GM12878 (cell line): ENCODE measurements around the gene MANBA. TPM values are rescaled to one million over a fixed set of nuclear protein-coding genes. Genes with fewer than 3 reads are reported as not detected.

ENCODE experiments used
- ESRRA ChIP-seq: IDR thresholded peaks from 2 replicates; pipeline ENCODE4 v1.6.1; 2012; ENCODE audit warnings: mild to moderate bottlenecking, low read length, improper control_type of control experiment
- GABPA ChIP-seq: IDR thresholded peaks from 2 replicates; pipeline ENCODE4 v1.6.1; 2014; ENCODE audit warnings: antibody characterized with exemption, low read depth, mild to moderate bottlenecking, inconsistent platforms
- KAT2A ChIP-seq: conservative IDR thresholded peaks from 2 replicates; pipeline ENCODE4 v1.6.1; 2011; ENCODE audit warnings: low read depth, low read length; ENCODE audit not compliant: control insufficient read depth
- MEF2B ChIP-seq: fragments of 450-650 bp; IDR thresholded peaks from 2 replicates; pipeline ENCODE4 v1.6.1; 2018; ENCODE audit warnings: mild to moderate bottlenecking, moderate library complexity; ENCODE audit not compliant: partially characterized antibody, poor library complexity, severe bottlenecking
- RFX5 ChIP-seq: IDR thresholded peaks from 2 replicates; pipeline ENCODE4 v1.6.1; 2011; ENCODE audit warnings: low read depth, low read length, improper control_type of control experiment
- TAF1 ChIP-seq: IDR thresholded peaks from 2 replicates; pipeline ENCODE4 v1.6.1; 2011; ENCODE audit warnings: mild to moderate bottlenecking, low read depth, low read length, borderline replicate concordance
- TCF12 ChIP-seq: IDR thresholded peaks from 2 replicates; pipeline ENCODE4 v1.6.1; 2011; ENCODE audit warnings: low read depth, mild to moderate bottlenecking, low read length
- YY1 ChIP-seq: IDR thresholded peaks from 2 replicates; pipeline ENCODE4 v1.6.1; 2011; ENCODE audit warnings: low read depth, mild to moderate bottlenecking, low read length
- ZNF207 ChIP-seq: fragments of 450-650 bp; IDR thresholded peaks from 2 replicates; pipeline ENCODE4 v1.6.1; 2014; ENCODE audit warnings: antibody characterized with exemption, mild to moderate bottlenecking, borderline replicate concordance
- polyA plus RNA-seq, 11 experiments: library from polyadenylated mRNA; depleted of rRNA in 4 of 11; unstranded in 6 of 11; stranded (reverse) in 5 of 11; fragments of >200 nt; fragmentation: Nextera tagmentation in 4 of 11; fragmentation: Illumina TruSeq in 1 of 11; extraction: Ambion mirVana in 4 of 11; extraction: Trizol in 1 of 11; gene quantifications; 1 replicate in 1 of 11; 2 replicates in 10 of 11; pipeline versions ENCODE4 v1.2.1 to v1.2.3, GENCODE V29; 2011 to 2016; ENCODE audit warnings: inconsistent platforms in 2 of 11, missing spikeins in 2 of 11, low read depth in 1 of 11
- total RNA-seq, 4 experiments: library from RNA; depleted of rRNA in 3 of 4; stranded (reverse); fragments of >200 nt in 3 of 4; fragmentation: Illumina TruSeq in 1 of 4; extraction: Trizol in 1 of 4; gene quantifications; 2 replicates each; pipeline versions ENCODE4 v1.2.1 to v1.2.3, GENCODE V29; 2013 to 2021
- TF ChIP-seq, protein P1 (sequence below): fragments of 450-650 bp; IDR thresholded peaks from 2 replicates; pipeline ENCODE4 v1.6.1; 2016; ENCODE audit warnings: mild to moderate bottlenecking, moderate library complexity, borderline replicate concordance
- TF ChIP-seq, protein P2 (sequence below), 3 experiments: IDR thresholded peaks in 2 of 3; conservative IDR thresholded peaks in 1 of 3; 2 replicates each; pipeline ENCODE4 v1.5.1; 2011; ENCODE audit warnings: low read depth in 3 of 3, low read length in 3 of 3, mild to moderate bottlenecking in 3 of 3, control low read depth in 2 of 3, moderate library complexity in 2 of 3, inconsistent platforms in 1 of 3, mixed read lengths in 1 of 3; ENCODE audit not compliant: control insufficient read depth in 2 of 3, insufficient read depth in 1 of 3; ENCODE audit errors: extremely low read depth in 1 of 3
- TF ChIP-seq, protein P3 (sequence below): fragments of 450-650 bp; formaldehyde crosslinking; IDR thresholded peaks from 2 replicates; pipeline ENCODE4 v1.4.0; 2020; ENCODE audit warnings: mild to moderate bottlenecking, moderate library complexity

Gene MANBA
- total and polyA plus RNA-seq, 10 of the 15 experiments (the other 5 are each of a cell fraction or from before 2014, with no cell fraction given), result 3.8 to 19.0 (median 12.5) TPM

DNA sequence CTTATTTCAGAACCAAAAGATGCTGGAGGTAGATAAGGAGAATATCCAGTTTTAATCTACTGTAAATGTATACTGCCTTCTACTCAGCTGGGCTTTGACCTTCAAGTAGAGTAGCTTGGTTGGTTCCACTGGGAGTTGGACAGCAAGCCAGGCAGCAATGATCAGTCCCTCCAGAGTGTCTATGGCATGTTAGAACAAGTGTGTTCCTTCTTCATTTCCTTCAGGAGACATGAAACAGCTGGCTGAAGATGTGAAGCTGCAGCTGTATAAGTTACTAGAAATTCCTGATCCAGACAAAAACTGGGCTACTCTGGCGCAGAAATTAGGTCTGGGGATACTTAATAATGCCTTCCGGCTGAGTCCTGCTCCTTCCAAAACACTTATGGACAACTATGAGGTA lies 148.6 kb downstream of the MANBA start (continued):
- TF ChIP-seq, protein P1, sequence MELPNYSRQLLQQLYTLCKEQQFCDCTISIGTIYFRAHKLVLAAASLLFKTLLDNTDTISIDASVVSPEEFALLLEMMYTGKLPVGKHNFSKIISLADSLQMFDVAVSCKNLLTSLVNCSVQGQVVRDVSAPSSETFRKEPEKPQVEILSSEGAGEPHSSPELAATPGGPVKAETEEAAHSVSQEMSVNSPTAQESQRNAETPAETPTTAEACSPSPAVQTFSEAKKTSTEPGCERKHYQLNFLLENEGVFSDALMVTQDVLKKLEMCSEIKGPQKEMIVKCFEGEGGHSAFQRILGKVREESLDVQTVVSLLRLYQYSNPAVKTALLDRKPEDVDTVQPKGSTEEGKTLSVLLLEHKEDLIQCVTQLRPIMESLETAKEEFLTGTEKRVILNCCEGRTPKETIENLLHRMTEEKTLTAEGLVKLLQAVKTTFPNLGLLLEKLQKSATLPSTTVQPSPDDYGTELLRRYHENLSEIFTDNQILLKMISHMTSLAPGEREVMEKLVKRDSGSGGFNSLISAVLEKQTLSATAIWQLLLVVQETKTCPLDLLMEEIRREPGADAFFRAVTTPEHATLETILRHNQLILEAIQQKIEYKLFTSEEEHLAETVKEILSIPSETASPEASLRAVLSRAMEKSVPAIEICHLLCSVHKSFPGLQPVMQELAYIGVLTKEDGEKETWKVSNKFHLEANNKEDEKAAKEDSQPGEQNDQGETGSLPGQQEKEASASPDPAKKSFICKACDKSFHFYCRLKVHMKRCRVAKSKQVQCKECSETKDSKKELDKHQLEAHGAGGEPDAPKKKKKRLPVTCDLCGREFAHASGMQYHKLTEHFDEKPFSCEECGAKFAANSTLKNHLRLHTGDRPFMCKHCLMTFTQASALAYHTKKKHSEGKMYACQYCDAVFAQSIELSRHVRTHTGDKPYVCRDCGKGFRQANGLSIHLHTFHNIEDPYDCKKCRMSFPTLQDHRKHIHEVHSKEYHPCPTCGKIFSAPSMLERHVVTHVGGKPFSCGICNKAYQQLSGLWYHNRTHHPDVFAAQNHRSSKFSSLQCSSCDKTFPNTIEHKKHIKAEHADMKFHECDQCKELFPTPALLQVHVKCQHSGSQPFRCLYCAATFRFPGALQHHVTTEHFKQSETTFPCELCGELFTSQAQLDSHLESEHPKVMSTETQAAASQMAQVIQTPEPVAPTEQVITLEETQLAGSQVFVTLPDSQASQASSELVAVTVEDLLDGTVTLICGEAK, result no peak
- no peak for TF ChIP-seq KAT2A
- no peak for TF ChIP-seq RFX5
- TF ChIP-seq TAF1, result no peak
- TF ChIP-seq, protein P2, sequence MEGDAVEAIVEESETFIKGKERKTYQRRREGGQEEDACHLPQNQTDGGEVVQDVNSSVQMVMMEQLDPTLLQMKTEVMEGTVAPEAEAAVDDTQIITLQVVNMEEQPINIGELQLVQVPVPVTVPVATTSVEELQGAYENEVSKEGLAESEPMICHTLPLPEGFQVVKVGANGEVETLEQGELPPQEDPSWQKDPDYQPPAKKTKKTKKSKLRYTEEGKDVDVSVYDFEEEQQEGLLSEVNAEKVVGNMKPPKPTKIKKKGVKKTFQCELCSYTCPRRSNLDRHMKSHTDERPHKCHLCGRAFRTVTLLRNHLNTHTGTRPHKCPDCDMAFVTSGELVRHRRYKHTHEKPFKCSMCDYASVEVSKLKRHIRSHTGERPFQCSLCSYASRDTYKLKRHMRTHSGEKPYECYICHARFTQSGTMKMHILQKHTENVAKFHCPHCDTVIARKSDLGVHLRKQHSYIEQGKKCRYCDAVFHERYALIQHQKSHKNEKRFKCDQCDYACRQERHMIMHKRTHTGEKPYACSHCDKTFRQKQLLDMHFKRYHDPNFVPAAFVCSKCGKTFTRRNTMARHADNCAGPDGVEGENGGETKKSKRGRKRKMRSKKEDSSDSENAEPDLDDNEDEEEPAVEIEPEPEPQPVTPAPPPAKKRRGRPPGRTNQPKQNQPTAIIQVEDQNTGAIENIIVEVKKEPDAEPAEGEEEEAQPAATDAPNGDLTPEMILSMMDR (IDR thresholded peaks at IDR 0.05 in 2 of 3, conservative IDR thresholded peaks at IDR 0.05 in 1 of 3; ENCODE audit: control insufficient read depth in 2 of 3, extremely low read depth in 1 of 3, insufficient read depth in 1 of 3, low read depth in 3 of 3, low read length in 3 of 3), result no peak
- TF ChIP-seq, protein P3, sequence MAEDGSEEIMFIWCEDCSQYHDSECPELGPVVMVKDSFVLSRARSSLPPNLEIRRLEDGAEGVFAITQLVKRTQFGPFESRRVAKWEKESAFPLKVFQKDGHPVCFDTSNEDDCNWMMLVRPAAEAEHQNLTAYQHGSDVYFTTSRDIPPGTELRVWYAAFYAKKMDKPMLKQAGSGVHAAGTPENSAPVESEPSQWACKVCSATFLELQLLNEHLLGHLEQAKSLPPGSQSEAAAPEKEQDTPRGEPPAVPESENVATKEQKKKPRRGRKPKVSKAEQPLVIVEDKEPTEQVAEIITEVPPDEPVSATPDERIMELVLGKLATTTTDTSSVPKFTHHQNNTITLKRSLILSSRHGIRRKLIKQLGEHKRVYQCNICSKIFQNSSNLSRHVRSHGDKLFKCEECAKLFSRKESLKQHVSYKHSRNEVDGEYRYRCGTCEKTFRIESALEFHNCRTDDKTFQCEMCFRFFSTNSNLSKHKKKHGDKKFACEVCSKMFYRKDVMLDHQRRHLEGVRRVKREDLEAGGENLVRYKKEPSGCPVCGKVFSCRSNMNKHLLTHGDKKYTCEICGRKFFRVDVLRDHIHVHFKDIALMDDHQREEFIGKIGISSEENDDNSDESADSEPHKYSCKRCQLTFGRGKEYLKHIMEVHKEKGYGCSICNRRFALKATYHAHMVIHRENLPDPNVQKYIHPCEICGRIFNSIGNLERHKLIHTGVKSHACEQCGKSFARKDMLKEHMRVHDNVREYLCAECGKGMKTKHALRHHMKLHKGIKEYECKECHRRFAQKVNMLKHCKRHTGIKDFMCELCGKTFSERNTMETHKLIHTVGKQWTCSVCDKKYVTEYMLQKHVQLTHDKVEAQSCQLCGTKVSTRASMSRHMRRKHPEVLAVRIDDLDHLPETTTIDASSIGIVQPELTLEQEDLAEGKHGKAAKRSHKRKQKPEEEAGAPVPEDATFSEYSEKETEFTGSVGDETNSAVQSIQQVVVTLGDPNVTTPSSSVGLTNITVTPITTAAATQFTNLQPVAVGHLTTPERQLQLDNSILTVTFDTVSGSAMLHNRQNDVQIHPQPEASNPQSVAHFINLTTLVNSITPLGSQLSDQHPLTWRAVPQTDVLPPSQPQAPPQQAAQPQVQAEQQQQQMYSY (CRISPR knock-in tag), result no peak
- no peak for TF ChIP-seq YY1
- TF ChIP-seq ESRRA, result no peak
- no peak for TF ChIP-seq GABPA
- no peak for TF ChIP-seq ZNF207
- no peak for TF ChIP-seq MEF2B
- no peak for TF ChIP-seq TCF12
